ENCODE measurements around the gene SGO1. TPM values are rescaled to one million over a fixed set of nuclear protein-coding genes. Genes with fewer than 3 reads are reported as not detected.

SGO1 gene
- total RNA-seq, 1 experiment from 2014 or later: 23.5 TPM

- TF ChIP-seq ZBTB33 (IDR thresholded peaks at IDR 0.05; ENCODE audit: extremely low read depth, insufficient replicate concordance, low read length): no peak
Observed at GRCh38 chr3:20182206-20182605, 3.8 kb downstream of the SGO1 start (continued).

DNA sequence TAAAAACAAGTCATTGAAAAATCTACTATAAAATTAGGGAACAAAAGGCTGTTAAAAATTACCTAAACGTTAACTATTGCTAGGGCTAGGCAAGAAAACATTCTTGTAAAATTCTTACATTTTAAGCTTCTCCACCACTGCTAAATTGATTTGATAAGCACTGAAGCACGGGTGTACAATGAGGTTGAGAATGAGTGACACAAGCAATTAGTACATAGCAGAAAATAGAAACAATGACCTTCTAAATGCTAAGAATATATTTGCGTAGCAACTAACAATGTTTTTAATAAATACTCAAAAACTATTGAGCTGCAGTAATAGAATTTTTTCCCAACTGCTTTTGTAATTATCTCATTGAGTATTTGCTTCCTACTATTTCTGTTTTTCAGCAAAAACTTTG, 4.7 kb downstream of the SGO1 start:
- intact Hi-C loops (cut with micrococcal nuclease): loop anchor here (10.0 kb wide), 1 partner anchor 296 kb away; no protein-coding TSS in a partner anchor
- H3K9me3 ChIP-seq (ENCODE audit: control insufficient read depth in 1 of 2, insufficient read depth in 1 of 2, low read depth in 1 of 2, low read length in 2 of 2): no peaks in the 10 kb centered on the region
- CTCF ChIA-PET: no interaction called here
- no peak overlapping the region for H3K9ac ChIP-seq (ENCODE audit: low read length)
- H3K4me3 ChIP-seq (replicated peaks in 1 of 2; ENCODE audit: low read depth in 1 of 2, low read length in 2 of 2): no peak overlapping the region
- no peak overlapping the region for H3K4me2 ChIP-seq (ENCODE audit: low read length)
- TF ChIP-seq ELF1 (IDR thresholded peaks at IDR 0.05; ENCODE audit: borderline replicate concordance, low read depth) (no peak), EGR1 (IDR thresholded peaks at IDR 0.05; ENCODE audit: low read depth) (no peak), FOSL1 (IDR thresholded peaks at IDR 0.05; ENCODE audit: low read depth) (no peak), EZH2phosphoT487 (IDR thresholded peaks at IDR 0.05; ENCODE audit: borderline replicate concordance) (no peak), SIN3A (IDR thresholded peaks at IDR 0.05; ENCODE audit: low read depth) (no peak), MAX (IDR thresholded peaks at IDR 0.05) (no peak), POLR2AphosphoS5 (IDR thresholded peaks at IDR 0.05; ENCODE audit: low read depth, low read length) (no peak), CBX3 (IDR thresholded peaks at IDR 0.05; ENCODE audit: low read depth) (no peak), CTCF (IDR thresholded peaks at IDR 0.05 in 2 of 3, conservative IDR thresholded peaks at IDR 0.05 in 1 of 3; ENCODE audit: borderline replicate concordance in 1 of 3, insufficient read depth in 1 of 3, low read depth in 2 of 3, low read length in 2 of 3) (no peak), SP1 (IDR thresholded peaks at IDR 0.05; ENCODE audit: low read depth) (no peak), RAD21 (IDR thresholded peaks at IDR 0.05; ENCODE audit: low read depth) (no peak), EZH2 (IDR thresholded peaks at IDR 0.05) (no peak), POLR2A (IDR thresholded peaks at IDR 0.05; ENCODE audit: borderline replicate concordance, extremely low read depth, insufficient read depth, insufficient read length) (no peak)
- TF ChIP-seq, protein P1, sequence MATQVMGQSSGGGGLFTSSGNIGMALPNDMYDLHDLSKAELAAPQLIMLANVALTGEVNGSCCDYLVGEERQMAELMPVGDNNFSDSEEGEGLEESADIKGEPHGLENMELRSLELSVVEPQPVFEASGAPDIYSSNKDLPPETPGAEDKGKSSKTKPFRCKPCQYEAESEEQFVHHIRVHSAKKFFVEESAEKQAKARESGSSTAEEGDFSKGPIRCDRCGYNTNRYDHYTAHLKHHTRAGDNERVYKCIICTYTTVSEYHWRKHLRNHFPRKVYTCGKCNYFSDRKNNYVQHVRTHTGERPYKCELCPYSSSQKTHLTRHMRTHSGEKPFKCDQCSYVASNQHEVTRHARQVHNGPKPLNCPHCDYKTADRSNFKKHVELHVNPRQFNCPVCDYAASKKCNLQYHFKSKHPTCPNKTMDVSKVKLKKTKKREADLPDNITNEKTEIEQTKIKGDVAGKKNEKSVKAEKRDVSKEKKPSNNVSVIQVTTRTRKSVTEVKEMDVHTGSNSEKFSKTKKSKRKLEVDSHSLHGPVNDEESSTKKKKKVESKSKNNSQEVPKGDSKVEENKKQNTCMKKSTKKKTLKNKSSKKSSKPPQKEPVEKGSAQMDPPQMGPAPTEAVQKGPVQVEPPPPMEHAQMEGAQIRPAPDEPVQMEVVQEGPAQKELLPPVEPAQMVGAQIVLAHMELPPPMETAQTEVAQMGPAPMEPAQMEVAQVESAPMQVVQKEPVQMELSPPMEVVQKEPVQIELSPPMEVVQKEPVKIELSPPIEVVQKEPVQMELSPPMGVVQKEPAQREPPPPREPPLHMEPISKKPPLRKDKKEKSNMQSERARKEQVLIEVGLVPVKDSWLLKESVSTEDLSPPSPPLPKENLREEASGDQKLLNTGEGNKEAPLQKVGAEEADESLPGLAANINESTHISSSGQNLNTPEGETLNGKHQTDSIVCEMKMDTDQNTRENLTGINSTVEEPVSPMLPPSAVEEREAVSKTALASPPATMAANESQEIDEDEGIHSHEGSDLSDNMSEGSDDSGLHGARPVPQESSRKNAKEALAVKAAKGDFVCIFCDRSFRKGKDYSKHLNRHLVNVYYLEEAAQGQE (IDR thresholded peaks at IDR 0.05; ENCODE audit: low read depth): no peak
- H3K79me2 ChIP-seq (ENCODE audit: insufficient read depth, low read length): peaks cover 28% of the 10 kb centered on the region
- H2AFZ ChIP-seq (ENCODE audit: low read depth, low read length, poor library complexity, severe bottlenecking): no peak overlapping the region
- no peaks in the 10 kb centered on the region for H3K9me2 ChIP-seq (ENCODE audit: insufficient read depth)
- peaks cover 7 to 9% of the 10 kb centered on the region in 2 experiments; a peak in 3 of 4 replicates for H3K4me1 ChIP-seq (ENCODE audit: control insufficient read depth in 1 of 2, insufficient read depth in 2 of 2, low read length in 2 of 2)
- BruUV-seq (replicated peaks): no TSS peak
- H3K27ac ChIP-seq (ENCODE audit: low read depth, low read length): no peak overlapping the region
- RAD21 ChIA-PET (ENCODE audit: low non-redundant PET in 1 of 2, low total read pairs in 2 of 2, uncharacterized antibody in 2 of 2, unreplicated experiment in 2 of 2): no interaction called here
- peaks cover 10 to 17% of the 10 kb centered on the region in 2 experiments; a peak in 2 of 4 replicates for H3K36me3 ChIP-seq (ENCODE audit: control insufficient read depth in 1 of 2, insufficient read depth in 2 of 2, low read length in 2 of 2)
- H3K27me3 ChIP-seq (ENCODE audit: insufficient read depth, low read length): no peaks in the 10 kb centered on the region
- no peak for DNase-seq (ENCODE audit: low read depth, low spot score)
- POLR2A ChIA-PET: no interaction called here
- no peaks in the 10 kb centered on the region for H4K20me1 ChIP-seq (ENCODE audit: insufficient read depth)
- ATAC-seq: no peak

Measured in HCT116 (cell line).